Prostate gland (tissue), 2 donors: ENCODE results near the gene SEPTIN2.

Source experiments
- POLR2AphosphoS5 ChIP-seq: sonication (generic); formaldehyde crosslinking; IDR thresholded peaks from one replicate; pipeline ENCODE4 v1.6.1; 2017; ENCODE audit warnings: antibody characterized with exemption
- TF ChIP-seq, protein P1 (sequence below), 4 experiments: fragments of 200-600 bp in 2 of 4; fragments of 450-650 bp in 2 of 4; sonication (generic) in 2 of 4; IDR thresholded peaks; 1 replicate in 3 of 4; 2 replicates in 1 of 4; pipeline ENCODE4 v1.5.1; 2016 to 2019; ENCODE audit warnings: antibody characterized with exemption in 4 of 4, mild to moderate bottlenecking in 2 of 4, moderate library complexity in 2 of 4

DNA sequence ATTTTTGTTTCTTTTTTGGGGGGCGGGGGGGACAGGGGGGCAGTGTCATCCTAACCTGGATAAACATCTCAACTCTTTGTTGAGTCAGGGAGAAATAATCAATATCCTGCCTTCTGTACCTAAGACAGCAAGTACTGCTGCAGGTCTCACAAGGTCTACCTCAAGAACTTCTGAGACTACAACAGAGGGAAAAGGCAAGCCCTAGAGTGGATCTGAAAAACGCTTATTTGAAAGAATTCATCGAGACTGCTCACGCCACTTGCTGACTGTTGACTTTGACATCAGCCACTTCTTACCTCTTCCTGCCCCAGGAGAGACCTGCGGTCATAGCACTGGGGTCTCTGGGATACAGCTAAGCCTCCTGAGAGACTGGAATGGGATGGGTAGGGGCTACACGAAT is 8.7 kb upstream of the SEPTIN2 start:
- TF ChIP-seq, protein P1, sequence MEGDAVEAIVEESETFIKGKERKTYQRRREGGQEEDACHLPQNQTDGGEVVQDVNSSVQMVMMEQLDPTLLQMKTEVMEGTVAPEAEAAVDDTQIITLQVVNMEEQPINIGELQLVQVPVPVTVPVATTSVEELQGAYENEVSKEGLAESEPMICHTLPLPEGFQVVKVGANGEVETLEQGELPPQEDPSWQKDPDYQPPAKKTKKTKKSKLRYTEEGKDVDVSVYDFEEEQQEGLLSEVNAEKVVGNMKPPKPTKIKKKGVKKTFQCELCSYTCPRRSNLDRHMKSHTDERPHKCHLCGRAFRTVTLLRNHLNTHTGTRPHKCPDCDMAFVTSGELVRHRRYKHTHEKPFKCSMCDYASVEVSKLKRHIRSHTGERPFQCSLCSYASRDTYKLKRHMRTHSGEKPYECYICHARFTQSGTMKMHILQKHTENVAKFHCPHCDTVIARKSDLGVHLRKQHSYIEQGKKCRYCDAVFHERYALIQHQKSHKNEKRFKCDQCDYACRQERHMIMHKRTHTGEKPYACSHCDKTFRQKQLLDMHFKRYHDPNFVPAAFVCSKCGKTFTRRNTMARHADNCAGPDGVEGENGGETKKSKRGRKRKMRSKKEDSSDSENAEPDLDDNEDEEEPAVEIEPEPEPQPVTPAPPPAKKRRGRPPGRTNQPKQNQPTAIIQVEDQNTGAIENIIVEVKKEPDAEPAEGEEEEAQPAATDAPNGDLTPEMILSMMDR (IDR thresholded peaks at IDR 0.05): no peak
- TF ChIP-seq POLR2AphosphoS5: no peak
